ENCODE measurements around the gene RGSL1.

GRCh38 chr1:182599339-182599738 lies 149.4 kb downstream of the RGSL1 start:
- TF ChIP-seq RXRA (IDR thresholded peaks at IDR 0.05), result no peak
- no peak for TF ChIP-seq CTCF (IDR thresholded peaks at IDR 0.05; ENCODE audit: low read depth, low read length, missing input control)
- TF ChIP-seq EGR1 (IDR thresholded peaks at IDR 0.05; ENCODE audit: low read depth in 2 of 2), result no peak
